ENCODE results near the gene SGK1.

Gene SGK1

DNA sequence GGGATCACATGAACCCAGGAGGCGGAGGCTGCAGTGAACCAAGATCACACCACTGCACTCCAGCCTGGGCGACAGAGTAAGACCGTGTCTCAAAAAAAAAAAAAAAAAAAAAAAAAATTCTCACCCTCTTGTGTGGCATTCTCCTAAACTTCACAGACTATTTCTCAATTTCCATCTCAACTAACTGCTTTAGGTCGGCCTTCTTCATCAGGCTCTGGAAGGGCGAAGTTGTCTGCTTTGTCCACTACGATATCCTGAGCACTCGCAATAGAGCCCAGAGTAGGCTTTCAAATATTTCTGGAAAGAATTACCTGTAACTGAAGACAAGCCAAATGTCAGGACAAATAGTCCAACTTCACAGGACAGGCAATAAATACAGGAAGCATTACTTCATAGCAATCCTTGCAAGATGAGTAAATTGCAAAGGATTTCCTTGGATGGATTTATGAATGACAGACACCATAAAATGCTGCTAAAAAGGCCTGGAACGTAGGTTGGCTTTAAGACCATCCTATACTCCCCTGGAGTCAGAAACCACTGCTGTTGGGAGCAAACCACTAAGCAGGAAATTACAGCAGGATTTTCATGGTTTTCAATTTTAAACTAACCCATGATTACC, 149.2 kb downstream of the SGK1 start:
- no peak for DNase-seq (ENCODE audit: low read depth)

DNA sequence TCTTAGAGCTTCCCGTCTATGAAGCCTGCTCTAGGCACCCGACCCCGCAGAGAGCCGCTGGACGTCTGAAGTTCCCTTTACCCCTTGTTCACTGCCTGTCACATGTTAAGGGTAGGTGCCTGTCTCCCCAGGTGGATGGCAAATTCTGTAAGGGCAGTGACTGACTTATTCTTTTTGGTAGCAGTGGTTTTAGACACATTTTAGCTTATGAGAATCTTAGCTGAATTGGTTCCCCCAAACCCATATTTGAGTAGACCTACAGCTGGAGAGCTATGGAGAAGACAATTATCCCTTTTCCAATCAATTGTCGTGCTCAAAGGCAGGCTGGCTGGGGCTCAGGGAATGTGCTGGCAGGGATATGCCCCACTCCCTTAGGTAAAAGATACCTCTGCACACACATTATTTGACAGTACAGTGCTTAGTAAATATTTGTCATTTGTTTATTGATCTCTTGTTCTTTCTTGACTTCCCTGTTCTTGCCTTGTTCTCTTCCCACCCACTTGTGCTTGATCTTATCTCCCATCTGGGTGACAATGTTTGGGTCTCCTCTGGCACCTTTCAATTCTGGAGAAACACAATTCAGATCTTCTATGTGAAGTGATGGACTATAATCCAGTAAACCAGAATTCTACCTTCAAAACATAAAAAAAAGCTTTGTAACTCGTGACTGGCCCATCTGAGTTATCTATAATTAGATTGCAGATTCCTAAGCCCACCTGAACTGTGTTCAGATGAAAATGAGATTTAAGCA, 151.2 kb downstream of the SGK1 start:
- no peak for DNase-seq (ENCODE audit: low read depth)

DNA sequence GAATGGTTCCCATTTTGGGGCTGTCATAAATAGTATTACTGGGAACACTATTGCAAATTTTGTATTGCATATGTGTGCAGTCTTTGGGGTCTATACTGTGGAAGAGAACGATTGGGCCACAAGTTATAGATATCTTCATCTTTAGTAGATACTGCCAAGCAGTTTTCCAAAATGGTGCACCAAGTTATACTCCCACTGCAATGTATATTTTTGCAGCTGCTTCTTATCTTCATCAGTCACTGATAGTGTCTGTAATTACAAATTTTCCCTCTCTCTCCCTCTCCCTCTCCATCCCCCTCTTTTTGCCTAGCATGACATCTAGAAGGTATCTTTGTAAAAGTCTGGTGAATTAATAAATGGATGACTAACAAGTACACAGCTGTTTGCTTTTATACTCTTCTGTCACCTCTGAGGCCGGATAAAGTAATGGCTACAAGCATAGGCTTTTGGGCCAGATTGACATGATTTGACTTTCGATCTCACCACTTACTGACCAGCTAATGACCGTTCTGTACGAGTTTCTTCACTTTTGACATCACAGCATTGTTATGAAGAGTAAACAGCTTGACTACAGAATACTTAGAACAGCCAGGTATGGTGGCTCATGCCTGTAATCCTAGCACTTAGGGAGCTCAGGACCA, 152.2 kb downstream of the SGK1 start:
- DNase-seq (ENCODE audit: low read depth), result no peak

DNA sequence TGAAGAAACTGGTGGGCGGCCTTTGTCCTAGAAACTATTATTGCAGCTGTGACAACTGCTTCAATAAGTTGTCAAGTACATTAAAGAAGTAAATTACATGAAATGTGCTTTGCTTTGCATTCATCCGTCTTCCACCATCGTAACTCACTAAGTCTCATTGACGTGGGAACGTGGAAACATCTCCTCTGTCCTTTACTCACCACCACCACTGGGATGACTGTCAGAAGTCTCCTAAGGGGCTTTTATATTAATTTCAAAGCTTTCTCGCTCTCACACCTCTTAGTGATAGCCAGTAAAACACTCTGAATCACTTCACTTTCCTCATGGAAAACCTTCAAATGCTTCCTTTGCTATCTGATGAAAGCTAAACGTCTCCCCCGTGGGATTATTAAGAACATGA, 153.6 kb downstream of the SGK1 start:
- no peak for DNase-seq (ENCODE audit: low read depth)

DNA sequence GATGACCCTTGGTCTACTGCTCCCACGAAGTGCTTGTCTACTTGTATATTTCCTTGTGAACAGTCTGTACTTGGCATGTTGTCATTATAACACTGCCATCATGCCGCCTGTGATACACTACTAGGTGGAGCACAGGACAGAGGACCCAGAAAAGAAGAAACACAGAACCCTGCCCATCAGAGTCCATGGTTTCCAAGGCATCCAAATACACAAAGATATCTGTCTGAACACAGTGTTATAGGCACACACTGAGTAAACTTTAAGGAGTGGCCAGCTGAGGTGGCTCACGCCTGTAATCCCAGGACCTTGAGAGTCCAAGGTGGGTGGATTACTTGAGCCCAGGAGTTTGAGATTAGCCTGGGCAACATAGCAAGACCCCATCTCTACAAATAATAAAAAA, 155.0 kb downstream of the SGK1 start:
- no peak for DNase-seq (ENCODE audit: low read depth)

DNA sequence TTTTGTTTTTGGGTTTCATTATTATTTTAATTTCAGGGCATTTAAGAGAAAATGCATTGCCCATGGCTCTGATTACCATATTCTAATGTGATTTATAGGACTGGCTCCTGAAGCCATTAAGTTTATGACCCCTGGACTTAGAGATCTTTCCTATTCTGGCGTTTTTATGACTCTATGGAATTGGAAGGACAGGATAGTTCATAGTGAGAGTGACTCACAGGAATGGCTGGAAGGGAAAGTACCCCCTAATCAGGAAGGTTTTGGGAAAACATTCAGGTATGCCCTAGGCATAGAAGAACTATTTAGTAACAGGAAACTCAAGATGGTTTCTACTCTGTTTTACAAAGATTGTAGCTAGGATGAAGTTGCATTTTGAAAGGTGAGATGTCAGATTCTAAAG, 156.9 kb downstream of the SGK1 start:
- DNase-seq (ENCODE audit: low read depth), result no peak

DNA sequence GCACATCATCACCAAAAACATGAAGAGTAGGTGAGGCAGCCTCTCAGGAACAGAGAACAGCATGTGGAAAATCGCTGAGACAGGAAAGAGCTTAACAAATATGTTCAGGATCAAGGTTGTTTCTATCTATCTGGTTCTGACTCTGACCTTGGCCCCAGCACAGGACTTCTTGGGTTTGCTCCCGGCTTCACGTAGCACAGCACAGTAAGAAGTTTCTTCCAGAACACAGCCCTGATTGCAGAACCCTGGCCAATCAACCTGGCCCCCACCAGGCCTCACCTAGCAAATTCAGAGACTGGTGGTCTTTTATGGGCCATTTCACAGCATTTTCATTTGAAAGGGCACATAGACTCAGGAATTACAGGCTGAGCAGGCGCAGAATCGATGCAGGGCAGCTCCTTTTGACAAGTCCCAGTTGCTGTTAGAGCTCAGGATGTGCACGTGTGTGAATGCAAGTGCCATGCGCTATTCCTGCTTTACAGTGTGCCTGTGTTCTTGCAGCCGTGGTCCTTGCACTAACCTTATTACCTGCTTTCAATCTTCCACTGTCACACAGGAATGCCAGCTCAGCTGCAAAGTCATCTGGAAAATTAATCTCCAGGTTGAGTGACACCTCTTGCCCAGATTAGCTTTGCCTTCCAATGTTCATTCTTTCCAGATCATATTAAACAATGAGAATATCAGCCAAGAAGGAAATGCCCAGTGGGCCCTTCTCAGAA, 165.0 kb downstream of the SGK1 start:
- no peak for DNase-seq (ENCODE audit: low read depth)

DNA sequence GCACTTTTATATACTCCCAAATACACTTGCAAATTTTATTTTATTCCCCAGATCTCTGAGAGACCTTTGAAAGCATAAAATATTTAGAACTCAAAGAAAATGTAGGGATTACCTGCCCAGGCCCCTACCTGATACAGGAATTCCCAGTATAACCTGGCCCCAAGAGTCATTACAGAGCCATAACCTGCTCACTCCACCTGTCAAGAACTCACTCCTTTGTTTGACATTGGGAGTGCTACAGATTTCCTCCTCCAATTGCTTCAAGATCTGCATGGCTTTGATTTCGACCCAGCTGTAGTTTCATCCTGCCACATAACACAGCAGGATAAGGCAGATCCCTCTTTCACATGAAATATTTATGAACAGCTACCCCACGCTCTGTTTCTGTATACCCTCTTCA, 169.3 kb downstream of the SGK1 start:
- no peak for DNase-seq (ENCODE audit: low read depth)

DNA sequence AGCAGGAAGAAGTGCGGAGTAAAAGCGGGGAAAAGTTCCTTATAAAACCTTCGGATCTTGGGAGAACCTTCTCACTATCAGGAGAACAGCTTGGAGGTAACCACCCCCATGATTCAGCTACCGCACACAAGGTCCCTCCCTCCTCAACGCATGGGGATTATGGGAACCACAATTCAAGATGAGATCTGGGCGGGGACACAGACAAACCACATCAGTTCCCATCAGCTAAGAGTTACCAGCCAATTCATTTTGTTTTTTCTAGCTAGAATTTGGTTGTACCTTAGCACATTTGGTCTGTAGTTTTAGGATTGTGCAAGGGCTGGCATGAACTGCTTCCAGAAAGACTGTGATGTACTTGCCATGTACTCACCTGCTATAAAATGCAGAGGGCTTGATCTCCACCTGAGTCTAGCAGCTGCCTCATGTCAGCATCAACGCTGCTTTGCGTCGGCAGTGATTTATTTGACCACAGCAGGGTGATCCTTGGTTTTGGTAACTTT, 170.8 kb downstream of the SGK1 start:
- no peak for DNase-seq (ENCODE audit: low read depth)

DNA sequence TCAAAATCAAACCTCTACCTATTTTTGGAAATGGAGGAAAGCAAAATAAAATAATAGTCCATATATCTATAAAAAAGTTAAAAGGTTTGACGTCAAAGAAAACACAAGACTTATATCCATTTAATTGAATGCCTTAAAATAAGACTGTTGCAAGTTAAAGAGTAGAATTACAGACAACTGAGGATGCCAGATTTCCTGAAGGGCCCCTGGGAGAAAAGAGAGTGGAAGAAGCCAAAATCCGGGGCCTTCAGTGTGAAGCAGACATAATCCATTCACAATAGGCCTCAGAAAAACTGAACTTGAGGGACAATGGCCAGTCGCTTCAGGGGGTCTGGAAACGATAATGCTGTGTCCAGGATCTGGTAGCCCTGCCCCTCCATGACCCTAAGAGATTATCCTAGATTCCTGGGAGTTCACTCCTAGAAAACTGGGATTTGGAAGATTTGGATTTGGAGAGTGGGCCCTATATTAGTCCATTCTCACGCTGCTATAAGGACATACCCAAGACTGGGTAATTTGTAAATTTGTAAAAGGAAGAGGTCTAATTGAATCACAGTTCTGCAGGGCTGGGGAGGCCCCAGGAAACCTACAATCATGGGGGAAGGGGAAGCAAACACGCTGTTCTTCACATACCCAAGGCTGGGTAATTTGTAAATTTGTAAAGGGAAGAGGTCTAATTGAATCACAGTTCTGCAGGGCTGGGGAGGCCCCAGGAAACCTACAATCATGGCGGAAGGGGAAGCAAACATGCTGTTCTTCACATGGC, 171.5 kb downstream of the SGK1 start:
- DNase-seq (ENCODE audit: low read depth), result no peak

DNA sequence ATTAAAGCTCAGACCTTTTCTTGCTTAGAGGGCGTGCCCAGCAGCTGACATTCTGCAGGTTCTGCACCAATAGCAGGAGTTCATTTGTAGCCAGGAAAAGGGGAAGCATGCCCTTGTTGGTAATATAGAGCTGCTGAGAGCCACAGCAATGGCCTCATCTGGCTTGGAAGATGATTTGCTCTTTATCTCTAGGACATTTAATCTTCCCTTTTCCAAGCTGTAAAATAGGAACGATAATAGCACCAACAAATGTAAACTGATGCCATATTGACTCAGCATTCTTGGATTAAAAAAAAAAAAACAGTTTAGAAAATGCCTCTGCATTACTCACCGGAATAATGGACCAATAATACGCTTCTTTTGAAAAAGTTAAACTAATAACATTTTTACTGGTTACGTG, 172.1 kb downstream of the SGK1 start:
- no peak for DNase-seq (ENCODE audit: low read depth)

DNA sequence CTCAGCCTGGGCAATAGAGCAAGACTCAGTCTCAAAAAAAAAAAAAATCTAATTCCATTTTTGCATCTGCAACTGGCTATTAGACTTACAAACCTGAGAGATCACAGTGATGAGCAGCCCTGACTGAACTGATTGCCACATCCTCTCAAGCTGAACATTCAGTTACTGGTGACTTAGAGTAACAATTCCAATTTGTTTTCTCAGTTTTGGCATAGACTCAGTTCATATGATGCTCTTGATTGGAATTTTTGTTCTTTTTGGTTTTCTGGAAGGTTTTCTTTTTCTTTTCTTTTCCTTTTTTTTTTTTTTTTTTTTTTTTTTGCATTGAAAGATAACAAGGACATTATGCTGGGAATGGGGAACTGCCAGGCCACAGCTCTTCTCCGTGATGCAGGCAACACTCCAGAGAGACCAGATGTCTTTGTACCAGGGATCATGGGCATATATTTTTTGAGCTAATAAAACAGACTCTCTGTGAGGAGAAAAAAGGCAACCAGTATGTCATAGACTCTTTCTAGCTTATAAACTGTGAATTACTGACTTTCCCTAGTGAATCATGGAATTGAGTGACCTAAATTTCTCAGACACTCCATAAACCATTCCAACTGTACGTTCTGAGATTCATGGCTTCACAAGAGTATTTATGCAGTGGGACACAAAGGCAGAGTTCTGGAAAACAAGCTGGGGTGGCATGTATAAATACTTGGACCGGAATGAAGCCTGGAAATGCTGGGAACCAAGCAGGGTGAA, 179.5 kb downstream of the SGK1 start:
- no peak for DNase-seq (ENCODE audit: low read depth)

DNA sequence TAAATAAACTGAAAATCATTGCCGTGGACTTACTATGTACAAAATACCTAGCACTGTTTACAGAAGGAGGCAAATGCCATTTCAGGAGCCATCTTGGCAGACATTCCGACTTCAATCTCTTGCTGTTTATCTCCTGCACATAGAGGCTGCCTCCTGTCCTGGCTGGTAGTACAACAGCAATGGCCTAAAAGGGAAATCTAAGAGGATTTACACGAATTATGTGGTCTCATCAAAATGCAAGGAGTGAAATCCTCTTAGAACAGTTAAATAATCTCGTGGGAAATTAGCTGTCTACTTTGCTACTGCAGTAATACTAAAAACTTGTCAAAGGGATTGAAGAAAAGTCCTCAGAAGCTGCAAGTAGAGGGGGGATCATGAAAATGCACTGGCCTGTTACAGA, 183.3 kb downstream of the SGK1 start:
- DNase-seq (ENCODE audit: low read depth), result no peak

DNA sequence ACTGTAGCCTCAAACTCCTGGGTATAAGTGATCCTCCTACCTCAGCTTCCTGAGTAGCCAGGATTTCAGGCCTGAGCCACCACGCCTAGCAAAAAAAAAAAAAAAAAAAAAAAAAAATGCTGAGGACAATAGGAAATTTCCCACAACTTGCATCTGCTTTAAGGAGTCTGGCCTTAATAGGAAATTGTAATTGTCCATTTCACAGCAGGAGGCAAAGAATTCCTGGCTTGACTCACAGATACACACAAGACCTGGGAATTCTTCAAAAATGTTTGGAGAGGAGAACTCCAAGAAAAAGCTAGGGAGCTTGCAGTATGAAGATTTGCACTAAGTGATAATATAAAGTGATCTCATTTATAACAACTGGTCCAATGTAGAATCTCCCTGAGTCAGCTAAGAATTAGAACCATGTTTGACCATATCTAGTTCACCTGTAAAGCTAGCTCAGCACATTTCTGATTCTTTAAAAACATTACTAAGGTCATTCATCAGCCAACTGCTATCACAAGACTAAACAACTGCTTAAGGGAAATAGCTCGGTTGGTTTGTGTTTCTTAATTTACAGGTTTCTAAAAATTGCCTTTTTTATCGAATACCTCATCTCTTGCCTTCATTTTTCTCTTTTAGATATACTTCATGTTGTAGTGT, 185.3 kb downstream of the SGK1 start:
- no peak for DNase-seq (ENCODE audit: low read depth)

DNA sequence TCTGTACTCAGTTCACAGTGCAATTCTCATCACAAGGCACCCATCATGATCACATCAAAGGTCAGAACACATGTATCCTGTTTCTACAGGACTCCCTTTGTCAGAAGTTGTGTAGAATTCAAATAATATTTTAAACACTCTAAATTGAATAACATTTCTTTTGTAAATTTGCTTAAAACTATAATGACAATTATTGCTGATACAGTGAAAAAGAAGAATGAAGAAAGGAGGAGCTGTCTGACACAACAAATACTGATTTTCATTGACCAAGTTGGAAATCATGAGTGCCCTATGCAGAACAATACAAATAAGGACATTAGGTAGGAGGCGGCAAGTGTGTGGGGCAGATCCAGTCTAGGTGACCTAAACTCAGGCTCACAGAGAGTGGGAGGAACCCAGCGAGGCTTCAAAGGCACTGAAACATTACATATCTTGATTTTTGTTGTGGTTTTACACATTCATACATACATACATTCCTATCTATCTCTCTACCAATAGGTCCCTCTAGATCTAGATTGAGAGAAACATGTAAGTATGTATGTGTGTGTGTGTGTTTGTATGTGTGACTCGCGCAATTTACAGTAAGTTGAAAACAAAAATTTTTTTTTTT, 186.3 kb downstream of the SGK1 start:
- DNase-seq (ENCODE audit: low read depth), result no peak

DNA sequence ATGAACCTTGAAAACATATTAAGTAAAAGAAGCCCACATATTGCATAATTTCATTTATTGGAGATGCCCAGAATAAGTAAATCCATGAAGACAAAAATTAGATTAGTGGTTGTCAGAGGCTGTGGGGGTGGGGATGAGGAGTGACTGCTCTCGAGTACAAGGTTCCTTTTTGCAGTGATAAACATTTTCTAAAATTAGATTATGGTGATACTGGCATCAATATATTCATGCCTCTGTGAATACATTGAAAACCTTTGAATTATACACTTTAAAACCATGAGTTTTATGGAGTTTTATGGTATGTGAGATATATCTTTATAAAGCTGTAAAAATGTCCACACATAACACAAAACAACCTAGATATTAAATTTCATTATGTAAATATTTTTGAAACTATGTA, 189.8 kb downstream of the SGK1 start:
- DNase-seq (ENCODE audit: low read depth), result no peak

DNA sequence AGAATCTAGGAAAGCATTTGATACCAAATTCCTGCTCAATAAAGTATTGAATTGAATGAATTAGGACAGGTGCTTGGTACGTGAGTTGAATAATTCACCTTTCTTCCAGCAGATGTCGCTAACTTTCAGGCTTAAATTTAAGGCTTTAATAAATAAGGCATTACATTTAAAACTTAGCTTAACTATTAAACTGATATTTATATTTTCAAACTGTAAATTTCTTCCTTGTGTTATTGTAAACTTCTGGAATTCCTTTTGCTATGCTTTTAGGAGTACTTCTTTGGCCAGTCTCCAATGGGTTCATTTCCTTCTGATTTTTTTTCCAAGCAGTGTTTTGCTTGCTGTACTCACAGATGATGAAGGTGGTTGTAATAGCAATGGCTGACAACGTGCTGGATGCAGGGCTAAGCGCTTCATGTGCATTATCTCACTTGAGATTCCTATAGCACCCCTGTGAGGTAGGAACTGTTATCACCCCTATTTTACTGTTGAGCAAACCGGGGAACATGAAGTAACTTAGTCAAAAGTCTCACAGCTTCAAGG, 194.2 kb downstream of the SGK1 start:
- DNase-seq (ENCODE audit: low read depth), result no peak

DNA sequence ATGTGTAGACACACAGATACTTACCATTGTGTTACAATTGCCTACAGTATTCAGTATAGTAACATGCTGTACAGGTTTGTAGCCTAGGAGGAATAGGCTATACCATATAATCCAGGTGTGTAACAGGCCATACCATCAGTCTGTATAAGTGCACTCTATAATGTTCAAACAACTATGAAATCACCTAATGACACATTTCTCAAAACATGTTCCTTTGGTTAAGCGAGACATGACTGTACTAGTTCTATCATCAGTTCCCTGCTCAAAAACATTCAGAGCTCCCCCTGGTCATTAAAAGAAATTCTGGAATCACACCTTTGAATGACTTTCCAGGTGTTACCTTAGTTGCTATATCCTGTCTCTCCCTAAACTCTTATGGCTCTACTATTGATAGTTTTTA, 195.1 kb downstream of the SGK1 start:
- DNase-seq (ENCODE audit: low read depth), result no peak

DNA sequence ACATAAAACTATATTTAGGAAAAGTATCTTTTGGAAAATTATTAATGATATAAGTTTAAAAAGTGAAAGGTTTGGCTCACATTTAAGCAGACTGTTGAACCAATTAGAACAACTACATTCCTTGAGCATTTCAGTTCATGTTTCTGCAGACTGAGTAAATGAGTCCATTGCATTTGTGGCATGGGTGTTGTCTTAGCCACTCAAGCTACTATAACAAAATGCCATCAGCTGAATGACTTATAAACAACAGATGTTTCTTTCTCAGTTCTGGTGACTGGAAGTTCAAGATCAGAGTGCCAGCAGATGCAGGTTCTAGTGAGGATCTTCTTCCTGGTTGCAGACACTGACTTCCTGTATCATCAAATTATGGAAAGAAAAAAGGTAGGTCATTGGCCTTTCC, 198.4 kb downstream of the SGK1 start:
- DNase-seq (ENCODE audit: low read depth), result no peak

Data from stimulated activated CD8-positive, alpha-beta memory T cell treated with anti-CD3 and anti-CD28 coated beads, Interleukin-15, amount 100 ng/mL, for 24 hours (primary cell).